ENCODE measurements around the gene KLHL29.

KLHL29 gene

DNA sequence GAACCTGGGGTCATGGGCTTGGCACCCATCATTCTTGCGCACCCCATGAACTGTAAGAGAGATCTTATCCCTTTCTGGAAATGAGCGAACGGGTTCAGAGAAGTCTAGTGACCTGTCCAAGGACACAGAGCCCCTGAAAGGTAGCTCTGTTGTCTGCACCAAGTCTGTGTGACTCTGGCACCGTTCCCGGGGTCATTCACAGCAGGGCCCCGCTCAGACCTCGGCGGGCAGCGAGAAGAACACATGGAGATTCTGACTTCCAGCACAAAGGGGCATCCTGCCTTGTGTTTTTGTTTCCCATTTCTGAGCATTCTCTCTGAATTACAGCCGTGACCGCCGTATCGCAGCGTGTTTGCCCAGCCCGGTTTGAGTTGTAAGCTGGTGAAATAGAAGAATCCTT, 231.7 kb downstream of the KLHL29 start:
- no peak for DNase-seq (ENCODE audit: low spot score)

DNA sequence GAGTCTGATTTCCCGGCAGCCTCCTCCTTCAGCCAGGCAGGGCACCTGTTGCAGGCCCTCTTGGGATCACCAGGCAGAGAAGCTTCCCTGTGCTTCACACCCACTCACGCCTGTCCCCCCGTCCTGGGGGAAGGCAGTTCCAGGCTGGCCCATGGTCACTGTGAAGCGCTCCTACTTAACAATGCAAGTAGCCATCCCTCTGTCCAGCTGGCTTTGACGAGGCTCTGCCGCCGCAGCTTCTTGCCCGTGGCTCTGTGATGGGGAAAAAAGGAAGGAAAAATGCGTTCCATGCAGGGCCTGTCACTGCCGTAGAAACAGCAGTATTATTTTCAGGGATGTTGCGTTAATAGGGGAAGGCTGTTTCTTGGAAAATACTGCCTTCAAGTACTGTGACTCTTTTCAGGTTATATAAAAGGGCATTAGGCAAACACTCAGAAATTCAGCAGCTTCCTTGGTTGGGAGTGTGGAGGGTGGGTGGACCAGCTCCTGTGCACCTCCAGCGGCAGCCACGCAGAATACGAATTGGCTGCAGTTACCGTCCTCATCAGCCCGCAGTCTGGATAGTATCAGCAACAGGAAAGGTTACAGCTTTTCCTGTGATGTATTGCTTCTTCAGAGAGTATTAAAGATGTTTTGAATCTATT, 232.3 kb downstream of the KLHL29 start:
- peak; percentile 87 for DNase-seq (ENCODE audit: low spot score)

DNA sequence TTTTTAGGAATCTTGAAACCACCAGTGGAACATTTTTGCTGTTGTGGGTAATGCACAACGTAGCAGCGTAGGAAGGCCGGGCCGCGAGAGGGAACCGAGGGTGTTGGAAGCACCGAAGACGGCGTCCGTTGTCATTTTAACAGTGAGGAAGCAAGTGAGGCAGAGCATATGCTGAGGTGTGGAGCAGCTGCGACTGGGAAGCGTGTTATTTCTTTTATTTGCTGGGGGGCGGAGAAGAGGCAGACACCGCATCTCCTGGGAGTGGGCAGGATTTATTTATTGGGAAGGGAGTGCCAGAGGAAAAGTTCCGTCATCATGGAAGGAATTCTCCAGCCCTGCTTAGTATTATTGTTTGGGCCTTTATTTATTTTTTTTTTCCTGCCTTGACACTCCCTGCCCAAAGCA, 232.8 kb downstream of the KLHL29 start:
- no peak for DNase-seq (ENCODE audit: low spot score)

DNA sequence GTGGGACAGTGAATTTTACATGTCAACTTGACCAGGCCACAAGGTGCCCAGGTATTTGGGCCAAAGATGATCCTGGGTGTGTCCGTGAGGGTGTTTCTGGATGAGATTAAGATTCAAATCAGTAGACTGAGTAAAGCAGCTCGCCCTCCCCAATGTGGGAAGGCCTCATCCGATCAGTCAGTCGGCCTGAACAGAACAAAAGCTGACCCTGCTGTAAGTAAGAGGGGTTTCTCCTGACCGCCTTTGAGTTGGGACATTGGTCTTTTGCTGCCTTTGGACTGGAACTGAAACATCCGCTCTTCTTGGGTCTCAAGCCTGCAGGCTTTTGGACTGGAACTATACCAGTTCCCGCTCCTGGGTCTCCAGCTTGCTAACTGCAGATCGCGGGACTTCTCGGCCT, 233.3 kb downstream of the KLHL29 start:
- DNase-seq (ENCODE audit: low spot score), result no peak

DNA sequence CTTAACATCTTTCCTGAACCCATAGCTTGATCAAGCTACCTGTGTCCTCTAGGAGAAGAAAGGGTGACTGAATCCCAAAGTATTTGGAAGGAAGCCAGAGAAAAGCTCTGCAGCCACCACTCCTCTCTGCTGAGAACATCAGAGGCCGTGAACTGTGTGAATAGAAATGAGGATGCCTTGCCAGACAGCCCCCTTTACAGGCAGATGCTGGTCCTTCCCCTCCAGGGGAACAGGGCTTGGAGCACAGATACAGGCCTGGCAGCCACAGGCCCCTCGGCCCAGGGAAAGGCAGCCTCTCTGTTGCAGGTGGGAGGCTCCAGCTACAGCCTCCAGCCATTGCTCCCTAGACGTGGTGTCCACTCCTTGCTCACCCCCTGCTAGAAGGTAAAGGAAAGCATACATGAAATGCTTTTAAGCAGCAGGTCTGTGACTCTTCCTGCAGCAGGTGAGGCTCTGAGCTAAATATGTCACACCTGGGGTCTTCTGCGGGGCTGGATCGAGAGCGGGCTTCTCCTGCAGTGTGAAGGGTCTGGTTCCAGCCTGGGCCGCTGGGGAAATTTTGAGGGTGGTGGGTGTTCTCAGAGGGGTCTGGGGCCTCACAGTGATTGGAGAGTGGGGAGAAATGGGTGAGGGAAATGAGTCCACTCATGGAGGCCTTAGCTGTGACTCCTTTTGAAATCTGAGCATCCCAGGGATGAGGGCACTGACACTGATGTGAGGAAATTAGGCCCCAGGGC, 234.0 kb downstream of the KLHL29 start:
- no peak for DNase-seq (ENCODE audit: low spot score)

DNA sequence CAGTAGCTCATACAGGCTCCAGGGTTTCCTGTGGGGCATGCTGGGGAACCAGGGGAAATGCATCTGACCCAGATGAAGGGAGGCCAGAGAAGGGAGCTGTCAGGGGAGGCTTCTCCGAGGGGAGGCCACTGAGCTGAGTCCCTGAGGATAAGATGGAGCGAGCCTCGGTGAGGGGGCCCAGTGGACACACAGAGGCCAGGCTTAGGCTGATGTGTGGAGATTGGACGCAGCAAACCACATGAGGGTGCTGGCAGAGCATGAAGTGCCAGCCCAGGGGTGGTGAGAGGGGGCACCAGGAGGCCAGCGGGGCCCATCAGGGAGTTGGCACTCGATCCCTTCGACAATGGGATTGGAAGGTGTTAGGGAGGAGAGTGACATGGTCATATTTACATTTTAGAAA, 235.0 kb downstream of the KLHL29 start:
- DNase-seq (ENCODE audit: low spot score), result no peak

DNA sequence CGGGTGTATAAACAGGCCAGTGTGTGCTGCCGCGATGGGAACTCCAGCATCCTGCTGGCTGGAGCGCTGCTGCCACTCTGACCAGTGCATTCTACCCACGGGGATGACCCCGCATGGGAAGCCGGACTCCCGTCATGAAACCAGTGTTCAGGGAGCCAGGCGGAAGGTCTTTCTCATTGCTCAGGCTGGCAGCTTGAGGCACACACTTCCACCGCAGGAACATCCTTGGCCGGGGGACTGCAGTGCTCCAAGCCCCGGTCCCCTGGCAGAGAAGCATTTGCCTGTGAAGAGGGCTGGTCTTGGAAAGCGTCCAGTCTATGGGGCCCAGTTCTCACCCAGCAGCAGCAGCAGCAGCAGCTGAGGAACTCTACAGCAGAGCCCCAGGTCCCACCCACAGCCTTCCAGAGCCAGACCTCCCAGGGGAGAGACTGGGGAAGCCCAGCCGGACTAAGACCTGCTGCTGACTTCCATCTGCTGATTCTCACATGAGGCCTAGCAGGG, 235.9 kb downstream of the KLHL29 start:
- DNase-seq (ENCODE audit: low spot score), result no peak

DNA sequence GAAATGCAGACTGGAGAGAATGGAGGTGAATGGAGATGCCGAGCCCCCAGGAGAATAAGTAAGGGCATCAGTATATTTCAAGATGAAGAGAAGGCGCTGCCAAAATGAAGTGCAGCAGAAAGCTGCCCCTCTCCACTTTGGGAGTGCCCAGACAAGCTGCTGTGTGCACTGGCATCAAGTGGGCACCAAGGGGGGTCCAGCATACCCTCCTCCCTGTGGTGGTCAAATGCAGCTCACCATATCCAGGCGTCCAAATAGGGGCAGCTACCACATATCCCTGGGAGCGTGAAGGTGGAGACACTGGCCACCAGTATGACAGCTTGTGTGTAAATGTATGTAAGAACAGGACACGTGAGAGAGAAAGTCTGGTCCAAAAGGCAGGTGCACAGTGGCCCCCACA, 236.6 kb downstream of the KLHL29 start:
- DNase-seq (ENCODE audit: low spot score), result no peak

DNA sequence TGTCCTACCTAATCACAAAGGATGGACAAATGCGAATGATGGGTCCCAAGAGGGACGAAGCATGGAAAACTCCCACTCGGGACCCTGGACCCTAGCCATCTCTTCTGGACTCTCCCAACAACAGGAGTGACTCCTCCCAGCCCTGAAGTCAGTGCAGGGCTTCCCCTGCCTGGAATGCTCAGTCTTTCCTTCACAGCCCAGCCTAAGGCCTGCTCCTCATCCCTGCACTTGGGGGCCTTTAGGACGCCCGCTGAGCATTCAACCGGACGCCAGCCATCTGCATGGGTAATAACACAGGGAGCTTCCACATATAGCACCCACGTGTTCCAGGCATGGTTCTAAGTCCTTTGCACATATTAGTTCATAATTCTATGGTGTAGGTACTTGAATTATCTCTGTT, 237.5 kb downstream of the KLHL29 start:
- DNase-seq (ENCODE audit: low spot score), result no peak

DNA sequence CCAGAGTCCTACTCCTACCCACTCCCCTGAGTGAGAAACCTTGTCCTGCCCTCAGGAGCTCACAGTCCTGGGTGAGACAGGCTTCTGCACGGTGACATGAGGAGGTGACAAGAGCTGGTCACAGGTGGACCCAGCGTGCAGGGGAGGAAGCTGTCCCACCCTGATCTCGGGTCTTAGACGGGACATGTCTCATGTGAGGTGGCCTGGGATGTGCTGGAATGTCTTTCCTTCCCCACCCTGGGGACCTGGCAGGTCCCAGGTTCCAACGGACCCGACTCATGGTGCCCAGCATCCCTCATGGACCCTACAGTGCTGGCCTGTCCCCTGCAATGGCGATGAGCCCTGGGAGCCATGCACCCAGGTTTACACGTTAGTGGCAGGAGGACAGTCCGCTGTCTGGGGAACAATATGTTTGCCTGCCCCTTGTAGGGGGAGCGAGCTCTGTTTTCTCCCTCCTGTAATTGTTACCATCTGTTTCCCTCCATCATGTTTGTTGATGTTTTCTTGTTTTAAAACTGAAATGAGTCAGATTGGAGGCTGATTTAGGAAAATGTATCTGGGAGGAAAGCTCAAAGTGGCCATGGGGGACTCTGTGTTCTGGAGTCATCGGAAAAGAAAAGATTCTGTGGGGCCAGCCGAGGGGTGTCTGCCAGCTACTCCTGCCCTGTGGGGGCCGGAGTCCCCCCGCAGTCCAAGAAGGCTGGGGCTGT, 238.1 kb downstream of the KLHL29 start:
- DNase-seq (ENCODE audit: low spot score), result no peak

DNA sequence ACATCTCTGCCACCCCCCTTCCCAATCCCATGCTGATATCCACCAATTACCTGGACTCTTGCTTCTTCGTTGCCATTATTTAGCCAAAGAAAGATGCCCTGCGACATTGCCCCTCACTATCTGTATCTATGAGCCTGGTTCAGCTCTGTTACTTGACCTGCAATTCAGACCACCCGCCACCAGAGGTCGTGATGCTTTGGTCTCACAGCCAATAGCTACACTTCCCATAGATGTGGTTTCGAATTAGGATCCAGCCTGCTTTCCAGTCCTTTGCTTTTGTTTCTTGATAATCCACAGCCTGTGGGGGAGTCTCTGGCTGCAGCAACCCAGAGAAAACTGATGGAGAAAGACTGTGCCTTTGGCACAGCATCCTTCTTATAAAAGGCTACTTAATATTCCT, 239.4 kb downstream of the KLHL29 start:
- no peak for DNase-seq (ENCODE audit: low spot score)

DNA sequence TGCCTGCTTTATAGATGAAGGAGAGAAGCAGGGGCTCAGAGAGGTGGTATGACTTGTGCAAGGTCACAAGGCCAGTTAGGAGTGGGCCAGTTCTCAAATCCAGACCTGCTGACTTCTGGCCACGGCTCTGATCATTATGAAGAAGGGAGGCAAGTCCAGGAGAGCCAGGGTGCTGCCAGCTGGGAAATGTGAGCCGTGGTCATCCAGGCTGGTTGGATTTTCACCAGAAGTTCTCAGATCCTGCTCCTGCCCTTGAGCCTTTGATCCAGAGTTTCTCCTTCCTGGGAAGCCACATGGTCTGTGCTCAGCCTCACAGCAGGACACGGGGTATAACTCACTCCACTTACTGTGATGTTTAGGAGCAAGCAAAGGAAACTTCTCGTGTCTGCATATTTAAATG, 239.9 kb downstream of the KLHL29 start:
- DNase-seq (ENCODE audit: low spot score), result no peak

DNA sequence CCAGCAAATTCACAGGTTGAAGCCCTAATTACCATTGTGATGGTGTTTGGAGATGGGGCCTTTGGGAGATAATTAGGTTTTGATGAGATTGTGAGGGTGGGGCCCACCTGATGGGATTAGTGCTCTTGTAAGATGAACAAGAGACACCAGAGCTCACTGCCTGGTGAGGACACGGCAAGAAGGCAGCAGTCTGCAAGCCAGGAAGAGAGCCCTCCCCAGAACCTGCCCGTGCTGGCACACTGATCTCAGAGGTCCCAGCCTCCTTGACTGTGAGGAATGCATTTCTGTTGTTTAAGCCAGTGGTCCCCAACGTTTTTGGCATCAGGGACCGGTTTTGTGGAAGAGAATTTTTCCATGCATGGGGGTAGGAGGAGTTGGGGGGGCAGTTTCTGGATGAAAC, 240.7 kb downstream of the KLHL29 start:
- DNase-seq (ENCODE audit: low spot score), result no peak

DNA sequence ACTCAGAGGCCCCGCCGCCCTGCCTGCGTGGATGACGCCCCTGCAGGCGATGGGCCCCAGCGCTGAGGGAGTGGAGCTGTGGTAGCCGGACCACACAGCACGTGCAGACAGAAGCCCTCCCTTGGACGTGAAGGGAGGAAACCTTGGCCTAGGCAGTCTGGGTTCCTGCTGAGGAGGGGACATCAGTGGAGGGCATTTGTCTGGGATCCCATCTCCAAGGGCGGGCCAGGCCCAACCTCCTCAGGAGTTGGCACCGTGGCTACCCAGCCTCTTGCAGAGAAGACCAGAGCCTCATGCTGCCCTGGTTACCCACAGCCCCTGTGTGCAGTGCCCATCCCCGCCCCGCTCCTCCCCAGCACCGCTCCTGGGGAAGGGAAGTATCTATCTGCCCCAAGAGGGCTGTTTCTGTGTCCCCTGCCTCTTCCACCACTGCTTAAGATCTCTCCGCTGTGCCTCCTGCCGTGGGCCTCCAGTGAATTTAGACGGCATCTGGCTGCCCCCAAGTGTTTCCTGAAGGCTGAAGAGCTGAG, 241.8 kb downstream of the KLHL29 start:
- DNase-seq (ENCODE audit: low spot score), result no peak

DNA sequence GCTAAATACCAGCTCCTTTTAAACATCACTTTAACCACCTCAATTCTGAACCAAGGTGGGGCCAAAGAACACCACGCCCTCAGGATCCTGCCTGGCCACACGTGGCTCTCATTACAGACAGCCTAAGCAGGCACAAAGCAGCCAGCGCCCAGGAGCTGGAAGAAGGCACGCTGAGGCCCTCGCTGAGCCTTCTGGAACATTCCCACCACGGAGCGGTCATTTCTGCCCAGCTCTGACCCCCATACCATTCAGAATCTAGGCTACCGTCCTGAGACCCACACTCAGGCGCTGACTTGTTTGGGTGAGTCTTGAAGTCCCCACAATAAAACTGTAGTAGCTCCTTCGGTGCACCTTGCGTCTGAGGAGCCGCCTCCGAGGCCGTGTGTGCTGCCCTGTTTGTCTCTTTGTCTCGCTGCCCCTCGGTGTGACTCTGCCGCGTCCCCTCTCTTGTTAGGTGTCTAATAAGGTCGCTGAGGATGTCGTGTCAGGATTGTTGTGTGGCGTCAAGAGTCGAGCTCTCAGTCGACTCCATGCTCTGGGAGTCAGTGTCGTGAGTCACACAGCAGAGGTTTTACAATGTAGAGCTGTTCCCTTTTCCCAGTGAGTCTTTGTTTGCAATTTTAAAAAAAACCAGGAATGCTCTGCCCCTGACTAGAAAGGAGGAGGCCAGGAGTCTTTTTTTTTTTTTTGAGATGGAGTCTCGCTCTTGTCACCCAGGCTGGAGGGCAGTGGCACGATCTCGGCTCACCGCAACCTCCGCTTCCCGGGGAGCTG, 242.4 kb downstream of the KLHL29 start:
- DNase-seq (ENCODE audit: low spot score), result no peak

DNA sequence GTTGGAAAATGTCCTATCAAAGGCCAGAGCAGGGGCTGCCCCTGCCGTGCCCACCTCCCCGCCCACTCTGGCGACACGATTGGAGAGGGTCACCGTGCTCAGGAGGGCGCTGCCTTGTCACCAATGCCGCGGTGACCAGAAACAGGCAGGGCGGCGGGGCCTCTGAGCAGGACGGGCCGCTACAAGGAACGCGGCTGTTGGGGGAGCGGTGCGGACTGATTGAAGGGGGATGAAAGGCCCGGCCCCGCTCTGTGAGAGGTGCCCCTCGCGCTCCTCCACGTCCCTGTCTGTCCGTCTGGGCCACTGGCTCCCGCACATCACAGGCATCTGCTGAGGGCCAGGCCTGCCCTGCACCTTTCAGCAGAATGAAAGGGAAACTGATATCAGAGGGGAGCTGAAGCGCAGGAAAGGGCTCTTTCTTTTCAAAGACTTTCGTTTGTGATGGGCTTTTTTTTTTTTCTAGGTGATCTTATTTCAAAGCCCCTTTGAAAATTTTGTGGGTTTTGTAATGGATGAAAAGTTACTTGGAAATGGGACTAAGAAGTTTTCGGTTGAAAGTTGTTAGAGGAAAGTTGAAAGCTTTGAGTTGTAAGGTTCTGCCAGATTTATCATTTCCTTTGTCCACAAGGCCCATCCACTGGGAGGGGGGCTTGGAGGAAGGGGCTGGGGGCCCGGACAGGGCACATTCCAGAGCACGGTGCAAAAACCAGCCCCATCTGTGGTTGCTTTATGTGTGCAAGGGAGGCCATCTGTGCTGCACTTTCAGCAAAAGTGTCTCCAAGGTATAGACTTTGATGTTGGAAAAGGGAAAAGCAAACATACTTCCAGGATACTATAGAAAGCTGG, 244.2 kb downstream of the KLHL29 start:
- no peak for DNase-seq (ENCODE audit: low spot score)

DNA sequence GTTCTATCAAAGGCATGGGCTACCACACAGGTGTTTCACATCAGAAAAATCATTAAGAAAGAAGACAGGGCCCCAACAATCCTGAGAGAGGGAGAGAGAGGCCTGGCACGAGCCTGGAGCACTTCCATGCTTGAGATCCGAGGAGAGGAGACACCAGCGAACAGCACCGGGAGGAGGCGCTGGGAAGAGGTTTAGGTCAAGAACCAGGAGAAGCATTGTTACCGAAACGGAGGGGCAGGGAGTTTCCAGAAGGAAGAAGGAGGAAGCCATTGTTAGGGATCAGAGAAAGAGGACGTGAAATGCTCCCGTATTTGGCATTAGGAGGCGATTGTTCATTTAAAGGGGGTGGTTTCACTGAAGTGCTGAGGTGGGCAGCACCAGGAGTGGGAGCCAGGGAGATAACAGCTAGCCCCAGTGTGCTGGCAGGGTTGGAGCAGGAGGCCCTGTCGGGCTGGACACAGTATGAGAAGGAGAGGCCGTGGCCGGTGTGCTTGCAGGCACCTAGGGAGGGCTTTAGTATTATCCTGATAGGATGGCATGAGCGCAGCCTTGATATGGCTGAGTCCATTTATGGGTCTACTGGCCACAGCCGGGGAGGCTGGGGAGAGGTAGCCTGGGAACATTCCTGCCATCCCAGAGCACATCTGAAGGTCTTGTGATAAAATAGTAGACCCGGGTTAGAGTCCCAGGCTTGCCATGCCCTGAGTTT, 244.9 kb downstream of the KLHL29 start:
- no peak for DNase-seq (ENCODE audit: low spot score)

DNA sequence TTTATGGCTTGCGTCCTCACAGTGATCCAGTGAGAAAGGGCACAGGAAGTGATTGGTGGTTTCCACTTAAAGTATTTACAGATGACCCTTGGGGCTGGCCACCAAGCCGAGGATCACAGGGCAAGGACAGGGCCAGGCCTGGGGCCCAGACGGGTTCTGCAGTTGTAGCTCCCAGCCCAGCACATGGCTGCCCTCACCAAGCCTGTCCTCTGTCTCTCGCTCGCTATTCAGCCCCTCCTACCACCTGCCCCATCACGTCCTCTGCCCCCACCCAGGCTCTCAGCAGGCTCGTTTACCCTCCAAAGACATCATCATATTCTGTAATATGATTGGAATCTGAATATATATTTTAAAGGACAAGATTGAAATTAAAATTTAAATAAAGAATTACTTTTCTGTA, 246.0 kb downstream of the KLHL29 start:
- DNase-seq (ENCODE audit: low spot score), result no peak

DNA sequence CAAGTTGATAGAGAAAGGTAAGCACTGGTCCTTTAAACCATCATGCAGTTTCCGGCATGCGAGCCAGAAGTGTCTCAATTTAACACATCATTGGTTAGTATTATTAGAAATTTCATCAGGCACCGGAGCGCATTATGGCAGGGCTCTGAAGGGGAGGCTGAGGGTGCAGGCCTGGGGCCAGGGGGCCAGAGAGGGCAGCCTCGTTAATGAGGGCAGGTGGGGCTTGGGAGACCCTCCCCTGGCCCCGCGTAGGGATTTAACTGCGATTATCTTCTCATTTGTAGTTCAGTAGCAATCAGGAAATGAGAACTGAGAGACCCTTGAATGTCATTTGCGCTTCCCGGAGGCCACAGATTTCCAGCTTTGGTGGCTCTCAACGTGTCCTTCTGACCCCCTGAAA, 246.4 kb downstream of the KLHL29 start:
- DNase-seq (ENCODE audit: low spot score), result no peak

DNA sequence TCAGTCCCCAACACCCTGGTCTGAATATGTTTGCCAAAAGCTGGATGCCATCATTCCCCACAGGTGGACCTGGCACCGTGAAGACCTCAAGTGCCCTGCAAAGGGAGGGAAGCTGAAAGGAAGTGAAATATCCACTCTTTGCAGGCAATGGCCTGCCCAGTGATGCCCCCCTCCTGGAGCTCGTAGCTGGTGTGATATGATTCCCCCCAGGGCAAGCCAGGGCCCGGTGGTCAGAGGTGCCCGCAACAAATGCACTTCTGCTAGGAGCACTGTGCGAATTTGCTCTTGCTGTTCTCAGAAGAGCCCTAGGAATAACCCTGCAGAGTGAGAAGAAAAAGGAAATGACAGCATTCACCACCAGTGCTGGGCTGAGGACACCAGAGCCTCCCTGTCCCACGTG, 247.4 kb downstream of the KLHL29 start:
- no peak for DNase-seq (ENCODE audit: low spot score)

All from AG08396 (cell line).